Ishikawa (cell line): Measurements from ENCODE around the gene ZAP70.

ENCODE experiments used
- CEBPB ChIP-seq: IDR thresholded peaks from 2 replicates; pipeline ENCODE4 v1.6.1; 2012
- CREB1 ChIP-seq: IDR thresholded peaks from 2 replicates; pipeline ENCODE4 v1.6.1; 2012; ENCODE audit warnings: low read depth
- EGR1 ChIP-seq: IDR thresholded peaks from 2 replicates; pipeline ENCODE4 v1.6.1; 2012
- EP300 ChIP-seq: IDR thresholded peaks from 2 replicates; pipeline ENCODE4 v1.6.1; 2012; ENCODE audit warnings: borderline replicate concordance
- FOXM1 ChIP-seq: IDR thresholded peaks from 2 replicates; pipeline ENCODE4 v1.6.1; 2012; ENCODE audit warnings: low read depth, borderline replicate concordance
- NFIC ChIP-seq: IDR thresholded peaks from 2 replicates; pipeline ENCODE4 v1.6.1; 2012
- RAD21 ChIP-seq: IDR thresholded peaks from 2 replicates; pipeline ENCODE4 v1.6.1; 2012; ENCODE audit warnings: low read depth
- TAF1 ChIP-seq: IDR thresholded peaks from 2 replicates; pipeline ENCODE4 v1.6.1; 2012; ENCODE audit warnings: low read depth, mild to moderate bottlenecking
- TCF12 ChIP-seq: IDR thresholded peaks from 2 replicates; pipeline ENCODE4 v1.6.1; 2012; ENCODE audit warnings: low read depth
- TEAD4 ChIP-seq: IDR thresholded peaks from 2 replicates; pipeline ENCODE4 v1.6.1; 2012
- YY1 ChIP-seq: IDR thresholded peaks from 2 replicates; pipeline ENCODE4 v1.6.1; 2012; ENCODE audit warnings: low read depth
- ZBTB7A ChIP-seq: IDR thresholded peaks from 2 replicates; pipeline ENCODE4 v1.6.1; 2012; ENCODE audit warnings: low read depth
- TF ChIP-seq, protein P1 (sequence below): IDR thresholded peaks from 2 replicates; pipeline ENCODE4 v1.6.1; 2012
- TF ChIP-seq, protein P2 (sequence below): IDR thresholded peaks from 2 replicates; pipeline ENCODE4 v1.6.1; 2012; ENCODE audit warnings: low read depth, mild to moderate bottlenecking
- TF ChIP-seq, protein P3 (sequence below): IDR thresholded peaks from 2 replicates; pipeline ENCODE4 v1.6.1; 2012

The ZAP70 gene

GRCh38 chr2:97713296-97714083, at the start of gene ZAP70:
Gene ZAP70, plus strand, starts transcription at chr2:97713576. Its CDS starts 10,461 bp downstream, at chr2:97724037.
- TF ChIP-seq EP300 (no peak), CEBPB (no peak), RAD21 (no peak)

DNA sequence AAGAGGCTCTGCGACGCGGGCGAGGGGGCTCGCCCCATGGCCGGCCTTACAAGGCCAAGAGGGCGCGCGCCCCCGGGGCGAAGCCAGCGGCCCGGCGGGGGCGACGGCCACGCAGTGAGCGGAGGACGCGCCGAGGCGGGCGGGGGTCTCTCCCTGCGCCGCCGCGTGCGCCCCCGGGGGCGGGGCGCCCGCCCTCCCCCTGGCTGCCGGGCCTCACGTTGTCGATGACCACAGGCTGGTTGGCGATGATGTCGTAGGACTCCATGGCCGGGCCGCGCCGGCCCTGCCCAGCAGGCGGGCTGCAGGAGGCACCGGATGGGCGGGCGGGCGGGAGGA, 49.8 kb upstream of the ZAP70 start:
- TF ChIP-seq, protein P1, sequence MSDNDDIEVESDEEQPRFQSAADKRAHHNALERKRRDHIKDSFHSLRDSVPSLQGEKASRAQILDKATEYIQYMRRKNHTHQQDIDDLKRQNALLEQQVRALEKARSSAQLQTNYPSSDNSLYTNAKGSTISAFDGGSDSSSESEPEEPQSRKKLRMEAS: no peak
- TF ChIP-seq TAF1 (no peak; the same call in 1 of the 2 replicates), ZBTB7A (peak; percentile 38), FOXM1 (no peak), TCF12 (0 out of 2 replicates have a peak, but pooled peaks have one; percentile 4)

DNA sequence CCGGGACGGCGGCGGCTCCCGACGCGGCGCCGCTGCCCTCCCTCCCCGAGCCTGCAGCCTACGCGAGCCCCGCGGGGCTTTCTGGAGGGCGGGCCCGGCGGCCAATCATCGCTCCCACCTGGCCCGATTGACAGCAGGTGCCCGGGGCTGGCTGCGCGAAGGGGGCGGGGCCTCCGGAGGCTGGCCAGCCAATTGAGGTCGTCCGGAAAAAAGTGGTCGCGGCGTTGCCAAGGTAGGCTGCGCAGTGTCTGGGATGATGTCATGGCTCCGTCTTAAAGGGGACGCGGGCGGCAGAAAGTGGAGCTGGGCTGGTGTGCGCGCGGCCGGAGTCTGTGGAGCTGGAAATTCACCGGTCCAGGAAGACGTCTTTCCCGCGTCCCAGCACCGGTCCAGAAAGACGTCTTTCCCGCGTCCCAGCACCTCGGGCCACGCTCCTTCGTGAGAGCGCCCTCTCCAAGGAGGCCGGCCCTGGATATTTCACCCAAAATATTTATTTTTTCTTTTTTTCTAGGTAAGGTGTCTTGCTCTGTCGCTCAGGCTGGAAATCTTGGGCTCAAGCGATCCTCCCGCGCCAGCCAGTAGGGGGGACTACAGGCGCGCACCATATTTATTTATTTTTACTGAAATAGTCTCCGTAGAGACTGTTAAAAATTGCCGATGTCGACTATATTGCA, 49.3 kb upstream of the ZAP70 start, which contains the start of gene ACTR1B:
Gene ACTR1B (minus strand): TSS at position 83 of the 674 bp plus-strand sequence. CDS start 154 bp downstream, outside the sequence.
- TF ChIP-seq EGR1 (no peak), FOXM1 (no peak), NFIC (0 out of 2 replicates have a peak, but pooled peaks have one; percentile 5), TAF1 (peak; percentile 40; the same call in 1 of the 2 replicates), TEAD4 (no peak), EP300 (peak; percentile 14; the same call in 1 of the 2 replicates), RAD21 (peak; percentile 45), CEBPB (no peak), TCF12 (0 out of 2 replicates have a peak, but pooled peaks have one; percentile 7), YY1 (peak; percentile 27; the same call in 1 of the 2 replicates), ZBTB7A (no peak), CREB1 (peak; percentile 58)
- TF ChIP-seq, protein P2, sequence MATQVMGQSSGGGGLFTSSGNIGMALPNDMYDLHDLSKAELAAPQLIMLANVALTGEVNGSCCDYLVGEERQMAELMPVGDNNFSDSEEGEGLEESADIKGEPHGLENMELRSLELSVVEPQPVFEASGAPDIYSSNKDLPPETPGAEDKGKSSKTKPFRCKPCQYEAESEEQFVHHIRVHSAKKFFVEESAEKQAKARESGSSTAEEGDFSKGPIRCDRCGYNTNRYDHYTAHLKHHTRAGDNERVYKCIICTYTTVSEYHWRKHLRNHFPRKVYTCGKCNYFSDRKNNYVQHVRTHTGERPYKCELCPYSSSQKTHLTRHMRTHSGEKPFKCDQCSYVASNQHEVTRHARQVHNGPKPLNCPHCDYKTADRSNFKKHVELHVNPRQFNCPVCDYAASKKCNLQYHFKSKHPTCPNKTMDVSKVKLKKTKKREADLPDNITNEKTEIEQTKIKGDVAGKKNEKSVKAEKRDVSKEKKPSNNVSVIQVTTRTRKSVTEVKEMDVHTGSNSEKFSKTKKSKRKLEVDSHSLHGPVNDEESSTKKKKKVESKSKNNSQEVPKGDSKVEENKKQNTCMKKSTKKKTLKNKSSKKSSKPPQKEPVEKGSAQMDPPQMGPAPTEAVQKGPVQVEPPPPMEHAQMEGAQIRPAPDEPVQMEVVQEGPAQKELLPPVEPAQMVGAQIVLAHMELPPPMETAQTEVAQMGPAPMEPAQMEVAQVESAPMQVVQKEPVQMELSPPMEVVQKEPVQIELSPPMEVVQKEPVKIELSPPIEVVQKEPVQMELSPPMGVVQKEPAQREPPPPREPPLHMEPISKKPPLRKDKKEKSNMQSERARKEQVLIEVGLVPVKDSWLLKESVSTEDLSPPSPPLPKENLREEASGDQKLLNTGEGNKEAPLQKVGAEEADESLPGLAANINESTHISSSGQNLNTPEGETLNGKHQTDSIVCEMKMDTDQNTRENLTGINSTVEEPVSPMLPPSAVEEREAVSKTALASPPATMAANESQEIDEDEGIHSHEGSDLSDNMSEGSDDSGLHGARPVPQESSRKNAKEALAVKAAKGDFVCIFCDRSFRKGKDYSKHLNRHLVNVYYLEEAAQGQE: no peak
- TF ChIP-seq, protein P1: peak; percentile 81
- TF ChIP-seq, protein P3, sequence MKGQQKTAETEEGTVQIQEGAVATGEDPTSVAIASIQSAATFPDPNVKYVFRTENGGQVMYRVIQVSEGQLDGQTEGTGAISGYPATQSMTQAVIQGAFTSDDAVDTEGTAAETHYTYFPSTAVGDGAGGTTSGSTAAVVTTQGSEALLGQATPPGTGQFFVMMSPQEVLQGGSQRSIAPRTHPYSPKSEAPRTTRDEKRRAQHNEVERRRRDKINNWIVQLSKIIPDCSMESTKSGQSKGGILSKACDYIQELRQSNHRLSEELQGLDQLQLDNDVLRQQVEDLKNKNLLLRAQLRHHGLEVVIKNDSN: no peak; the same call in 1 of the 2 replicates

- TF ChIP-seq TAF1: no peak
- no peak for TF ChIP-seq CEBPB
- no peak for TF ChIP-seq EGR1
- no peak for TF ChIP-seq TCF12
- no peak for TF ChIP-seq EP300
- no peak for TF ChIP-seq FOXM1
These were observed 48.8 kb upstream of the ZAP70 start for GRCh38 chr2:97664636-97664970.

- no peak for TF ChIP-seq YY1
- TF ChIP-seq NFIC: no peak
These were observed 43.9 kb upstream of the ZAP70 start, which contains the start of gene C2orf92 for GRCh38 chr2:97669448-97669847. Gene C2orf92, plus strand, starts transcription at chr2:97669713. Its CDS starts 76 bp downstream, at chr2:97669789.

DNA sequence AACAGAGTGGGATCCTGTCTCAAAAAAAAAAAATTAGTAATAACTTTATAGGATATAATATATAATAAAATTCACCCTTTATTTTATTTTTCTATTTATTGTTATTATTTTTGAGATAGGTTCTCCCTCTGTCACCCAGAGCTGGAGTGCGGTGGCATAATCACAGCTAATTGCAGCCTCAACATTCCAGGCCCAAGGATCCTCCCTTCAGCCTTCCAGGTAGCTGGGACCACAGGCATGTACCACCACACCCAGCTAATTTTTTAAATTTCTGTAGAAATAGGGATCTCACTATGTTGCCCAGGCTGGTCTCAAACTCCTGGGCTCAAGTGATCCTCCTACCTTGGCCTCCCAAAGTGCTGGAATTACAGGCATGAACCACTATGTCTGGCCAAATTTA, 42.9 kb upstream of the ZAP70 start:
- TF ChIP-seq RAD21: no peak
- no peak for TF ChIP-seq YY1
- TF ChIP-seq TAF1: no peak
- TF ChIP-seq, protein P1: no peak
- TF ChIP-seq ZBTB7A: no peak
- TF ChIP-seq, protein P3: no peak
- TF ChIP-seq NFIC: no peak
- TF ChIP-seq CEBPB: no peak
- TF ChIP-seq TEAD4: no peak
- TF ChIP-seq CREB1: no peak
- no peak for TF ChIP-seq FOXM1
- TF ChIP-seq, protein P2: no peak
- no peak for TF ChIP-seq EP300
